ENCODE data around the gene TMBIM4. TPM values are rescaled to one million over a fixed set of nuclear protein-coding genes. Genes with fewer than 3 reads are reported as not detected.

The TMBIM4 gene
- total and polyA plus RNA-seq, 2 of the 4 experiments (the other 2 are of a cell fraction), result 38.7 to 59.3 TPM

DNA sequence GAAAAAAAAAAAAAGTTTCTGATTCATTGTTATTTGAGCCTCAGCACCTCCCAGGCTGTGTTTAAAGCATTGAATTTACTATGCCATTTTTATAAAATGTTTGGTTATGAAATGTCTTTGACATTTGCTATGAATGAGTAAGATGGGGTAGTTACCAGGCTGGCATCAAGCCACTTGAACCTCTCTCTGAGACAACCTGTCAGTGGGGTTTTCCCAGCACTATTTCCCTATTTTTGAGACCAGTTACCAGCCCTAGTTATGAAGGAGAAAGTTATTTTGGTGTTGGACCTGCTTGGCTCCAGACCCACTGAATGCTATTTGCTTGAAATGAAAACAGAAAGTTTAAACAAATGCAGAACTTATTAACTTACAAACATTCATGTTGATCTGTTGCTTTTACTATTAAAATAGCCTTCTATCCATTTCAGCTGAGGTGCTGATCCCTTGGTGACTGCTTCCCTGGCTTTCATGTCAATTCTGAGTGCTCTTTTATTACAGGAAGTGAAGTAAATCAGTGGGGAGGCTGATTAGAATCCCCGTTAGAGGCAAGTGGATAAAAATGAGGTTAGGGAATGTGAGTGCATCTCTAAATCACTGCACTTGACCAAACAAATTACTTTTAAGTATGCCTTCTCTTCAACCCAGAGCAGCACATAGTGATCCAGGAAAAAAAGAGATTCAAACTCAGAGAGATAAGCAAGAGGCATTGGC is 77.1 kb downstream of the TMBIM4 start:
- intact Hi-C loops (cut with micrococcal nuclease), result no loop called here
- Histone ChIP-seq H3K14ac (replicated peaks; ENCODE audit: low read depth, low read length) (no peak overlapping the region), H3K36me3 (ENCODE audit: control insufficient read depth, insufficient read depth, low read length) (no peaks in the 10 kb centered on the region), H3K23ac (ENCODE audit: low read depth, low read length) (no peak overlapping the region), H3K56ac (ENCODE audit: extremely low read depth, insufficient read depth, low read length) (no peak overlapping the region), H3K4ac (ENCODE audit: low read depth, low read length) (no peak overlapping the region), H3K9me1 (ENCODE audit: insufficient read depth, low read length) (no peaks in the 10 kb centered on the region), H2BK20ac (ENCODE audit: low read depth, low read length) (no peak overlapping the region), H3K27me3 (ENCODE audit: control insufficient read depth, insufficient read depth, low read length) (no peaks in the 10 kb centered on the region), H2AK9ac (replicated peaks; ENCODE audit: low read depth, low read length, poor library complexity) (no peak overlapping the region), H2BK5ac (ENCODE audit: low read depth, low read length, poor library complexity, severe bottlenecking) (no peak overlapping the region), H3K27ac (ENCODE audit: insufficient read depth, low read length) (no peak overlapping the region), H2BK15ac (ENCODE audit: low read depth, low read length) (no peak overlapping the region), H3K9ac (ENCODE audit: low read depth, low read length) (no peak overlapping the region), H2AK5ac (ENCODE audit: low read depth, low read length) (no peak overlapping the region), H4K5ac (ENCODE audit: low read depth, low read length) (no peak overlapping the region), H3K18ac (ENCODE audit: low read depth, low read length) (no peak overlapping the region), H3K4me2 (ENCODE audit: low read depth, low read length) (peak overlapping the region; percentile 42), H3K9me3 (ENCODE audit: control insufficient read depth, insufficient read depth, low read length) (no peaks in the 10 kb centered on the region), H2BK120ac (ENCODE audit: low read depth, low read length) (no peak overlapping the region), H3K79me1 (ENCODE audit: low read depth in 1 of 2, low read length in 2 of 2) (no peaks in the 10 kb centered on the region), H3K4me3 (ENCODE audit: insufficient read depth, low read depth, low read length) (no peak overlapping the region), H4K8ac (ENCODE audit: low read depth in 2 of 2, low read length in 2 of 2) (no peak overlapping the region), H4K20me1 (ENCODE audit: insufficient read depth, low read length) (no peaks in the 10 kb centered on the region), H2AFZ (replicated peaks; ENCODE audit: low read length, poor library complexity) (no peak overlapping the region), H4K91ac (ENCODE audit: insufficient read depth, low read depth, low read length) (no peak overlapping the region), H3K4me1 (ENCODE audit: control insufficient read depth, insufficient read depth, low read length) (peaks cover 2% of the 10 kb centered on the region)
- BruUV-seq (replicated peaks), result no TSS peak
- WGBS, 2 experiments (ENCODE audit: extremely low coverage in 2 of 2, insufficient read length in 1 of 2), result no CpG with 5 or more reads among the region's 1 CpG
- TF ChIP-seq BHLHE40 (IDR thresholded peaks at IDR 0.05; ENCODE audit: low read depth, low read length), result no peak
- TF ChIP-seq CHD1 (IDR thresholded peaks at IDR 0.05; ENCODE audit: low read depth, low read length), result no peak
- TF ChIP-seq RCOR1 (IDR thresholded peaks at IDR 0.05; ENCODE audit: insufficient replicate concordance, low read length), result no peak
- TF ChIP-seq RFX5 (IDR thresholded peaks at IDR 0.05; ENCODE audit: low read depth, low read length), result no peak
- no peak for TF ChIP-seq SMC3 (IDR thresholded peaks at IDR 0.05; ENCODE audit: low read depth, low read length)
- ATAC-seq (ENCODE audit: low read depth) (peak; percentile 44; the same call in 1 of the 2 replicates), DNase-seq (peak; percentile 56)
- POLR2A ChIA-PET (ENCODE audit: unreplicated experiment), result no interaction called here
- in situ Hi-C loops (cut with MboI; ENCODE audit: low sequenced_read_pairs), result no loop called here
- CTCF ChIA-PET, result no interaction called here
- dilution Hi-C loops (cut with HindIII; ENCODE audit: low sequenced_read_pairs, unreplicated experiment), result no loop called here

All from IMR-90 (cell line).